HUES64 (cell line): ENCODE measurements around the gene SPSB2.

Source experiments
- H3K27ac ChIP-seq: 2 replicates; pipeline ENCODE4 v1.7.0; 2013; ENCODE audit warnings: low read depth, low read length, inconsistent platforms
- H3K27me3 ChIP-seq: 2 replicates; pipeline ENCODE4 v1.6.1; 2013; ENCODE audit warnings: mild to moderate bottlenecking, low read length; ENCODE audit not compliant: insufficient read depth
- H3K36me3 ChIP-seq: 2 replicates; pipeline ENCODE4 v1.6.1; 2013; ENCODE audit warnings: mild to moderate bottlenecking, low read length; ENCODE audit not compliant: insufficient read depth
- H3K4me1 ChIP-seq: 2 replicates; pipeline ENCODE4 v1.6.1; 2013; ENCODE audit warnings: mild to moderate bottlenecking, low read length, moderate library complexity; ENCODE audit not compliant: insufficient read depth
- H3K4me3 ChIP-seq: 2 replicates; pipeline ENCODE4 v1.5.1; 2013; ENCODE audit warnings: mild to moderate bottlenecking, low read length, moderate library complexity
- H3K9ac ChIP-seq: 2 replicates; pipeline ENCODE4 v1.6.1; 2013; ENCODE audit warnings: mild to moderate bottlenecking, low read depth, low read length
- H3K9me3 ChIP-seq: 2 replicates; pipeline ENCODE4 v1.6.1; 2013; ENCODE audit warnings: low read depth, low read length; ENCODE audit not compliant: insufficient read depth
- WGBS: fragments of 150-250, 120-280 bp; methylation state at CpG from one replicate; pipeline ENCODE4 v1.1.7; 2013; ENCODE audit warnings: missing lambda C conversion rate; 5-methylcytosine and 5-hydroxymethylcytosine counted together

SPSB2 gene

GRCh38 chr12:6849976-6850560, 23.0 kb downstream of the SPSB2 start:
- H3K36me3 ChIP-seq, result peaks cover 51% of the 10 kb centered on the region
- peaks cover 10% of the 10 kb centered on the region for H3K4me1 ChIP-seq
- H3K4me3 ChIP-seq, result peak overlapping the region; percentile 70
- no peaks in the 10 kb centered on the region for H3K9me3 ChIP-seq
- H3K27me3 ChIP-seq, result no peaks in the 10 kb centered on the region
- 86% methylated on average over 10 of the region's 10 CpGs for WGBS
- H3K27ac ChIP-seq, result no peak overlapping the region
- peak overlapping the region; percentile 67 for H3K9ac ChIP-seq

DNA sequence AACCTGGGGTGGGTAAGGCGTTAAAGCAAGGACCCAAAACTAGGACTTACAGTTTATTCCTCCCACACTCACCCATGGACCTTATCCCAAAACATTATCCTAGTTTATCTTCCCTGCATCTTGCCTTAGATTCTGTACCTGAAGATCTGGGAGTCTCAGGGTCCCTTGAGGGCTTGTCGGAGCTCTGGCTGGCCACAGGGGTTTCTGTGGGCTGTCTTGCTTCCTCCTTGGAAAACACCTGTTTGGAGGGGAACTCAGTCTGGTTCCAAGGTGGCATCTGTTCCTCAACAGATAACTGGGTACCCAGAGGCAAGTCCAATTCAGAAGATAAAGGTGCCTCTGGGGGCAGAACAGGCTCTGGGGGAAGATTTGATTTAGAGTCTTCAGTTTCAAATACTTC, 23.7 kb downstream of the SPSB2 start:
- Histone ChIP-seq H3K4me3 (no peak overlapping the region), H3K36me3 (peaks cover 56% of the 10 kb centered on the region), H3K27me3 (no peaks in the 10 kb centered on the region), H3K27ac (no peak overlapping the region), H3K9me3 (no peaks in the 10 kb centered on the region), H3K9ac (no peak overlapping the region), H3K4me1 (peaks cover 10% of the 10 kb centered on the region)
- WGBS, result 93% methylated on average over 2 of the region's 2 CpGs

- Histone ChIP-seq H3K9me3 (no peaks in the 10 kb centered on the region), H3K9ac (no peak overlapping the region), H3K4me1 (0 out of 2 replicates have a peak, but pooled peaks cover 2% of the 10 kb centered on the region), H3K36me3 (peaks cover 65% of the 10 kb centered on the region), H3K27ac (no peak overlapping the region), H3K4me3 (no peak overlapping the region), H3K27me3 (no peaks in the 10 kb centered on the region)
- WGBS, result 92% methylated on average over 2 of the region's 2 CpGs
These were observed 25.4 kb downstream of the SPSB2 start for GRCh38 chr12:6847676-6848075.

DNA sequence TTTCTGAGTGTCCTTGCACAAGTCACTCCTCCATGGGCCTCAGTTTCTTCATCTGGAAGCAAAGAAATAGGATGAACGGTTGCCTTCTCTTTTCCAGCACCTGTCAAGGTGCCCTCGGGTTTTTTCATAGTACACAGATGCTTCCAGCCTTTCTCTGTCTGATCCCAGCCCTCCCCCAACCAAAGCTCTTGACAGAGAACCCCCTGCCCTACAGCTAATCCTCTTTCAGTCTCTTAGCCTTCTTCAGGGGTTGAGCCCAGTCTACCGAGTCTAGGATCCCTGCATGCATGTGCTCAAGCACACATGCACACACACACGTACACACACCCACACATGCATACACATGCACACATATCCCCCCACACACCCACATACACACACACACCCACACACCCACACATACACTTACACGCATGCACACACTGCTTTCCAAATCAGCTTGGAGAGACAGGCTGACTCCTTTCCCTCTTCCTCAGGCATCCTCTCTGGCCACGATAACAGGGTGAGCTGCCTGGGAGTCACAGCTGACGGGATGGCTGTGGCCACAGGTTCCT, 26.7 kb downstream of the SPSB2 start:
- 0 out of 2 replicates have a peak, but pooled peaks cover 2% of the 10 kb centered on the region for H3K4me1 ChIP-seq
- H3K27ac ChIP-seq, result no peak overlapping the region
- WGBS, result 93% methylated on average over 7 of the region's 7 CpGs
- H3K27me3 ChIP-seq, result no peaks in the 10 kb centered on the region
- no peak overlapping the region for H3K4me3 ChIP-seq
- peaks cover 77% of the 10 kb centered on the region for H3K36me3 ChIP-seq
- H3K9ac ChIP-seq, result no peak overlapping the region
- no peaks in the 10 kb centered on the region for H3K9me3 ChIP-seq

- H3K27ac ChIP-seq, result no peak overlapping the region
These were observed 27.7 kb downstream of the SPSB2 start for GRCh38 chr12:6845395-6845794.

DNA sequence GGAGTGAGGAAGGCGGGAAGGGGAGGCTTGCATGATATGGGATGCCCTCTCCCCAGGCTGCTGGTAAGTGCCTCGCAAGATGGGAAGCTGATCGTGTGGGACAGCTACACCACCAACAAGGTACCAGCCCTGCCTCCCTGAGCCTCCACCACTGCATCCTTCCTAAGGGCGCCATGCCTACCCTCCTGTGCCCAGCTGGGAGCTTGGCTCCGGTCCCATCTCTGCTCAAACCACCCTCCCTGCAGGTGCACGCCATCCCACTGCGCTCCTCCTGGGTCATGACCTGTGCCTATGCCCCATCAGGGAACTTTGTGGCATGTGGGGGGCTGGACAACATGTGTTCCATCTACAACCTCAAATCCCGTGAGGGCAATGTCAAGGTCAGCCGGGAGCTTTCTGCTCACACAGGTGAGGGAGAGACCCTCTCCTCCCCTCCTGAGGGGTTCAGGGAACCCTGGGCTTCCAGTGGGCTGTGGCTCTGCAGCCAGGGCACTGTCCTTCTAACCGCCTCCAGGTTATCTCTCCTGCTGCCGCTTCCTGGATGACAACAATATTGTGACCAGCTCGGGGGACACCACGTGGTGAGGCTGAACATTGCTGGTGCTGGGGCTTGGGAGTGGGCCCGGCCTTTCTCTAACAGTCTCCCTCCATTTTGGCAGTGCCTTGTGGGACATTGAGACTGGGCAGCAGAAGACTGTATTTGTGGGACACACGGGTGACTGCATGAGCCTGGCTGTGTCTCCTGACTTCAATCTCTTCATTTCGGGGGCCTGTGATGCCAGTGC, 29.8 kb downstream of the SPSB2 start:
- Histone ChIP-seq H3K9ac (no peak overlapping the region), H3K27me3 (no peaks in the 10 kb centered on the region), H3K4me1 (peaks cover 12% of the 10 kb centered on the region; the same call in 1 of the 2 replicates), H3K27ac (no peak overlapping the region), H3K9me3 (no peaks in the 10 kb centered on the region), H3K4me3 (no peak overlapping the region), H3K36me3 (peaks cover 80% of the 10 kb centered on the region)
- WGBS, result 80% methylated on average over 16 of the region's 16 CpGs

More at GRCh38 chr12:6845395-6845794, 27.7 kb downstream of the SPSB2 start:
- 90% methylated on average over 17 of the region's 17 CpGs for WGBS
- Histone ChIP-seq H3K36me3 (peaks cover 78% of the 10 kb centered on the region), H3K27me3 (no peaks in the 10 kb centered on the region), H3K4me1 (0 out of 2 replicates have a peak, but pooled peaks cover 2% of the 10 kb centered on the region), H3K4me3 (no peak overlapping the region), H3K9ac (no peak overlapping the region), H3K9me3 (no peaks in the 10 kb centered on the region)

DNA sequence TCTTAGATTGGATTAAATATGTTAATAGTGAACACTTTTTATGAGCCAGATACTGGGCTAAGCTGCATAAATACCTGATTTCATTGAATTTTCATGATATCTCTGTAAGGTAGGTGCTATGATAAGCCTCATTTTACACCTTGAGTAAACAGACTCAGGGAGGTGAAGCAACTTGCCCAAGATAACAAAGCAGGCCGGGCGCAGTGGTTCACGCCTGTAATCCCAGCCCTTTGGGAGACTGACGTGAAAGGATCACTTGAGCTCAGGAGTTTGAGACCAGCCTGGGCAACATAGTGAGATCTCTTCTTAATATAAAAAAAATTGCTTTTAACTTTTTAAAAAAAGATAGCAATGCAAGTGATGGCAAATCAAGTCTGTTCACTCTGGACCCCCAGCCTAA, 31.0 kb downstream of the SPSB2 start:
- WGBS, result 94% methylated on average over 4 of the region's 4 CpGs
- Histone ChIP-seq H3K36me3 (peaks cover 80% of the 10 kb centered on the region), H3K27me3 (no peaks in the 10 kb centered on the region), H3K4me1 (peaks cover 12% of the 10 kb centered on the region; the same call in 1 of the 2 replicates), H3K4me3 (no peak overlapping the region), H3K9ac (no peak overlapping the region), H3K9me3 (no peaks in the 10 kb centered on the region), H3K27ac (no peak overlapping the region)

DNA sequence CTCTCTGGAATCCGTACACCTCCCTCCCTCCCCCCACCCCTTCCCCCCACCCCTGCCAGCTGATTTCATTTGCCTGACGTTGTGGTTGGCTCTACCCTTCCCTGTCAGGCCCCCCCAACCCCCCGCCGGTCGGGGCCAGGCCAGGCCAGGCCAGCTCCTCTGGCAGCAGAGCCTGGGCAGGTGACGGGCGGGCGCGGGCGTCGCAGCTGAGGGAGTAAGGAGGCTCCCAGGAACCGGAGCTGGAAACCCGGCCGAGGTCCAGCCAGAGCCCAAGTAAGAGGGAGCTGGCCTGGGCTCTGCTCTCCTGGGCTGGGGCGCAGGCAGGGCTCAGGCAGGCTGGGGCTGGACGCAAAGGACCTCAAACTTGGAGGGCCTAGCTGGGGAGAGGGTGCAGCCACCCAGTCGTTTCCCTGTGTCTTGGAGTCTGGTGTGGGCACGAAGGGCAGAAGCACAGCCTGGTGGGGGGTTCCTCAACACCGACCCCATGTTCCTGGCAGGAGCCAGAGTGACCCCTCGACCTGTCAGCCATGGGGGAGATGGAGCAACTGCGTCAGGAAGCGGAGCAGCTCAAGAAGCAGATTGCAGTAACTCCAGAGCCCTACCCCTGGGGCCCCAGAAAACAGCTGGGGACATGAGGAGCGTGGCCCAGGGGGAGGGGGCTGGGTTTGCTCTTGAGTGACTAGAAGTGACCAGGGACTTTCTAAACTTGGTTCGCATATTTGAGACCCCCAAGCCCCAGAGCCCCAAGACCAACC, 32.2 kb downstream of the SPSB2 start, which contains the start of gene GNB3:
GNB3 (plus strand) TSS at position 165 of the 755 bp plus-strand sequence; CDS start at position 528, 363 bp downstream.
- 0 out of 2 replicates have a peak within 1 kb of the TSS, but pooled peaks have one; percentile 28 for H3K27ac ChIP-seq
- 89% methylated on average over 24 of the region's 24 CpGs for WGBS
- H3K9me3 ChIP-seq, result no peaks in the 10 kb centered on the region

GRCh38 chr12:6840330-6840729, 32.8 kb downstream of the SPSB2 start:
- Histone ChIP-seq H3K4me3 (no peak overlapping the region), H3K9ac (no peak overlapping the region), H3K27me3 (no peaks in the 10 kb centered on the region), H3K9me3 (no peaks in the 10 kb centered on the region), H3K4me1 (peaks cover 12% of the 10 kb centered on the region; the same call in 1 of the 2 replicates), H3K27ac (no peak overlapping the region), H3K36me3 (peaks cover 76% of the 10 kb centered on the region)
- 95% methylated on average over 1 of the region's 1 CpG for WGBS

More for the DNA sequence above, 32.2 kb downstream of the SPSB2 start, which contains the start of gene GNB3:
- no peaks in the 10 kb centered on the region for H3K27me3 ChIP-seq
- H3K9ac ChIP-seq, result peak within 1 kb of the TSS; percentile 27; the same call in 1 of the 2 replicates
- no peak within 1 kb of the TSS for H3K4me3 ChIP-seq
- peaks cover 80% of the 10 kb centered on the region for H3K36me3 ChIP-seq
- peaks cover 12% of the 10 kb centered on the region; the same call in 1 of the 2 replicates for H3K4me1 ChIP-seq

DNA sequence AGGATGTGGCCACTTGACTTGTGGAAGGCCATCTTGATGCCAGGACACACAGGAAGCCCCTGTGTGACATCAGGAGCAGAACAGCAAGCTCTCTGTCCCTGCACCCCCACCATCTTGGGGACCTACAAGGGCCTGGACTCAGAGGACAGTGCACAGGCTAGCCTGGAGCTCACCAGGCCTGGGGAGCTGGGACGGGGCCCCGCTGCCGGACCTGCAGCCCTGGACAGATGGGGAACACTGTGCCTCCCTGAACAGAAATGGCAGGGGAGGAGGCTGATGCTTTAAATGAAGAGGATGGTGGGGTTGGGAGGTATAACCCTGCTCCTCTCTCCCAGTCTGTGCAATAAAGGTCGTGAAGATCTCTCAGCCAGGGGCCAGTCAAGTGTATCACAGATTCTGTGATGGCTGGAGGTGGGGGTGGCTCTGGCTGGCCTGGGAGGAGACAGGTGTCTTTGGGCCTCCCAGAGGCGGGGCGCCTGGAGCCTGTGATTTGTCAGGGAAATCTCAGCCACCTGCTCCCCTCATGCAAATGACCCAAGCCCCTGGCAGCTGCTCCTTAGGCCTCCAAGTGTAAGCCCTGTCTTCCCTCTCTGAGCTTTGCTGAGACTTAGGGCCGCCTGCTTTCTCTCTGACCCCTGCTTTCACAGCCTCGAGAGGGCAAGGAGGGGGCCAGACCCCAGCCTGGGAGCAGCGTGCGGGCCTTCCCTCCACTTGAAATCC, 33.5 kb downstream of the SPSB2 start:
- H3K4me3 ChIP-seq, result no peak overlapping the region
- peak overlapping the region; percentile 27; the same call in 1 of the 2 replicates for H3K9ac ChIP-seq
- 78% methylated on average over 10 of the region's 10 CpGs for WGBS

More for the DNA sequence above, 33.5 kb downstream of the SPSB2 start:
- Histone ChIP-seq H3K27me3 (no peaks in the 10 kb centered on the region), H3K4me1 (peaks cover 12% of the 10 kb centered on the region; the same call in 1 of the 2 replicates), H3K27ac (0 out of 2 replicates have a peak overlapping the region, but pooled peaks have one; percentile 28), H3K36me3 (peaks cover 75% of the 10 kb centered on the region), H3K9me3 (no peaks in the 10 kb centered on the region)
